H1 (cell line): ENCODE data around the gene VENTX. TPM values are rescaled to one million over a fixed set of nuclear protein-coding genes. Genes with fewer than 3 reads are reported as not detected.

Experiments
- CTBP2 ChIP-seq: IDR thresholded peaks from 2 replicates; pipeline ENCODE4 v1.7.0; 2011; ENCODE audit warnings: borderline replicate concordance, mild to moderate bottlenecking, moderate library complexity, mixed read lengths, low read length; ENCODE audit not compliant: insufficient read depth, insufficient read length
- KDM4A ChIP-seq: IDR thresholded peaks from one replicate; pipeline ENCODE4 v1.7.1; 2012; ENCODE audit warnings: low read depth, mild to moderate bottlenecking, moderate library complexity, low read length, inconsistent platforms; ENCODE audit not compliant: severe bottlenecking
- polyA plus RNA-seq, 7 experiments: library from polyadenylated mRNA; depleted of rRNA in 3 of 7; stranded (reverse) in 5 of 7; unstranded in 2 of 7; fragments of >200 nt in 5 of 7; fragments of 200-250 nt in 2 of 7; gene quantifications; 1 replicate in 5 of 7; 2 replicates in 1 of 7; 4 replicates in 1 of 7; pipeline versions ENCODE4 v1.2.1 to v1.2.3, GENCODE V29; 2011 to 2013; ENCODE audit warnings: missing spikeins in 2 of 7, mixed read lengths in 2 of 7
- total RNA-seq: library from RNA; stranded (reverse); fragmentation: NEBNext Ultra II Directional; extraction: Animal tissue kit (Norgen Biotek cat#: 25700); gene quantifications from 2 replicates; pipeline ENCODE4 v1.2.1, GENCODE V29; 2021
- TF ChIP-seq, protein P1 (sequence below): IDR thresholded peaks from 2 replicates; pipeline ENCODE4 v1.6.1; 2012; ENCODE audit warnings: inconsistent platforms

VENTX gene
- total and polyA plus RNA-seq, 2 of the 8 experiments (the other 6 are each of a cell fraction or from before 2014, with no cell fraction given) = 5.6 TPM

DNA sequence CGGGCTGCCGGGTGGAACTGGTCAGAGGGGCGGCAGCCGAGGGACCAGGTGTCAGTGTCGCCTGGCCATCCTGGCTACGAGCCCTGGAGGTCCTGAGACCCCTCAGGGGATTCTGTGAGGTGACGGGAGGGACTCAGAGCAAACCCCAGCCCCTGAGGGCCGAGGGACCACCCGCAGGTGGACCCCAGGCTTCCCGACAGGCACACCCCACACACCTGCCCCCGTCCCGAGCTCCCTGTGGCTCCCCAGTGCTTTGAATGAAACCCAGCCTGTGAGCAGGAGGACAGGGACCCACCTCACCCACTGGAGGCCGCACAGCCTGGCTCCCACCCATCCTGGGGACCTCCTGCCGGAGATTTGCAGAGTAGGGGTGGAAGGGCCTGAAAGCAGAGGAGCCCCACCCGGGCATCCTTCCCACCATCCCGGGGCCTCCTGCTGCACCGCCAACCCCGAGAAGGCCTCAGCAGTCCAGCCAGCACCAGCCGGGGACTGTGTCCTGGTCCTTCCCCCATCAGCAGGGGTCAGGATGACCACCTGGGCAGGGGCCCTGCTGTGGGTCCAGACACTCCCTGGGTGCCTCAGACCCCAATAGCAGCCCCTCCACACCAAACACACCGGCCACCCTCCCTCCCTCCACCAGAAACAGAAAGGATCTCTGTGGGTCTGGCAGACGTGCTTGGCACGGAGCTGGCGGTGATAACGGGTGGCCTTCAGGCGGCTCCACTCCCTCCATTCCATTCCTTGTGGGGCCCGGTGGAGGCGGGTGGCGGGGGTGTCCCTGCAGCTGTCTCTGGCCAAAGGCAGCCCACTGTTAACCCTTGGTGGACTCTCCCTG, 13.9 kb downstream of the VENTX start (continued):
- TF ChIP-seq, protein P1, sequence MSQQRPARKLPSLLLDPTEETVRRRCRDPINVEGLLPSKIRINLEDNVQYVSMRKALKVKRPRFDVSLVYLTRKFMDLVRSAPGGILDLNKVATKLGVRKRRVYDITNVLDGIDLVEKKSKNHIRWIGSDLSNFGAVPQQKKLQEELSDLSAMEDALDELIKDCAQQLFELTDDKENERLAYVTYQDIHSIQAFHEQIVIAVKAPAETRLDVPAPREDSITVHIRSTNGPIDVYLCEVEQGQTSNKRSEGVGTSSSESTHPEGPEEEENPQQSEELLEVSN = no peak
- TF ChIP-seq CTBP2 (no peak), KDM4A (no peak)
